Fibroblast of peridontal ligament (primary cell): Measurements from ENCODE around the gene NAALADL2.
"Not testable (repeated sequence)": the region's sequence is repeated elsewhere in the genome, so short reads cannot be mapped to it uniquely, and the experiment has no call there.

Experiments used
- DNase-seq: peaks from one replicate; pipeline ENCODE4 v3.0.0-alpha.2; 2010; ENCODE audit errors: extremely low read depth

Gene NAALADL2

DNA sequence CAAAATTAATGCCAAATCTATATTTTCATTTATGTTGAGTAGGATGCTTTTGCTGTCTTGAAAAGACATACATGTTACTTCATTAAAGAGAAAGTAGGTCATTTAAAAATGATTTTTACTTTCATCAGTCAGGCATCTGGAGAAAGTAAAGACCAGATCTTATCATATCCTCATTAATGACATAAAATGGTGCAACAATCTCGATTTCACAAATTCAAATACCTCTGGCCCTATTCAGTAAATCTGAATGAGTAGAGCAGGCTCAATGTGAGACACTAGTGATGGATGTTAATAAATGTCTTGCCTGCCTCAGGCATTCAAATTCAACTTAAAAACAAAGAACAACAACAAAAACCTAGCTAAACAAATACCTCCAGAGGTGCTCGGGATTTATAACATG lies 714.1 kb downstream of the NAALADL2 start:
- no peak for DNase-seq

DNA sequence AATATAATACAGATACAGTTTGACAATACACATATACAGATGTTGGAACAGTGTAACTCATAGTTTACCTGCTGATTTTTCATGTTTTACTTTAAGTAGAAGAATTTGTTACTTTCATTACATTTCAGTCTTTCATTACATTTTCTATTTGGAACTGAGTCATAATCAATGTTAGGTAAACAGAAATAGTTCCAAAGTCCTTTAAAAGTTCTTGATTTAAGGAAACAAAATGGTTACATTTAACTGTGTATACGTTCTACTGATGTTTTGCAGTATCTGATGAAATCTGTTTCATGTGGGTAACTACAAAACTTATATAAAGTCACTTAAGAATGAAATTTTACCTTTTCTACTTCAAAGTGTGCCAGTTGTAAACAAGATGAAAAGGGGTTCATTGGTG lies 721.2 kb downstream of the NAALADL2 start:
- no peak for DNase-seq

- peak; percentile 49 for DNase-seq
Observed at GRCh38 chr3:175585898-175586297, 726.8 kb downstream of the NAALADL2 start.

GRCh38 chr3:175590745-175591144 lies 731.6 kb downstream of the NAALADL2 start:
- no peak for DNase-seq

GRCh38 chr3:175591375-175591774 lies 732.2 kb downstream of the NAALADL2 start:
- DNase-seq: no peak

GRCh38 chr3:175593331-175593730 lies 734.2 kb downstream of the NAALADL2 start:
- DNase-seq: no peak

GRCh38 chr3:175598740-175599139 lies 739.6 kb downstream of the NAALADL2 start:
- no peak for DNase-seq

DNA sequence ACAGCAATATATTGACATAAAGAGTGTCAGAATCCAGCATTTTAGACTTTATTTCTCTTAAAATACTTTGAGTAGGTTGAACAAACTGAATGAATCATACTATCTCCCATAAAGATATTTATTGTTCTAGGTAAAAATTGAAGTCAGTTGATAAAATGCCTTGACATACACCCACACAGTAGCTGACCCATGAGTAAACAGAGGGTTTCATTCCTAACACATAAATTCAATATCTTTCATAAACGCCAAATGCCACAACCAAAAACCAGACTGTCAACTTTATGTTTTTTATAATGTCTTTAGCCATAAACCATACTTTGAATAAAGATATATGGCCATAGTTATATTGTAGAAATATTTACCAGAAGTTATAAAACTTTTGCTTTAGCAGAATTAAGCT lies 742.4 kb downstream of the NAALADL2 start:
- DNase-seq: no peak

DNA sequence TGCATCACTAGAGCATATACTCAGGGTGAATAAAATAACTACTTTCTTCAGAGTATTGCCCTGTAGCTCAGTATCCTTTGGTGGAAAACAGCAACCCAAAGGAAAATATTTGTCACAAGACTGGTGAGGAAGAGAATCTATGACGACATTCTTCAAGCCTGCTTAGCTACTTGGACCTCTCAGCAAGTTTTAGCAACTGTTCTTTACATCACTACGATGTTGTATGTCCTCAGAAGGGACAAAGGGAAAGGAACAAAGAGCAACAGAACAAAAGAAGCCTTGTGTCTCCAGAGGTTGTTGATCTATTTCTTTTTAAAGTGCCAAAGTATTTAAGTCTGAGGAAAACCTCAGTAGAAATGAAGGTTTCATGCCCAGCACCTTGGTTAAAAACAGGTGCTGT lies 746.7 kb downstream of the NAALADL2 start:
- DNase-seq: no peak

GRCh38 chr3:175606650-175607318 lies 747.6 kb downstream of the NAALADL2 start:
- DNase-seq: no peak

DNA sequence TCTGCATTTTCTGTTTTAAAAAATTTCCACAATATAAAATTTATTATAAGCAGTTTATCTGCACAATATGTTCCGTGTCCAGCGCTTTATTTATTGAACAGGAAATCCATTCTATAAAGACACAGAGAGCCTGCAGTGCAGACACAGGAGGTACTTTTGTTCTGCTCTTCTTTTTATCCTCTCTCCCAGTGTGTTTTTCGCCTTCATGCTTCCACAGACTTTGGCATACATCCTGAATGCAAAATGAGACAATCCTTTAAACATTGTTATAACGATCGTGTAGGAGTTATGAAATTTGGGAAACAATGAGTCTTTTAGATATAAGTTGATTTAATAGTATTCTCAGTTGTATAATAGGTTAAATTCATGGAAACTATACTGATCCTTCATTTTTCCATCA lies 749.2 kb downstream of the NAALADL2 start:
- DNase-seq: no peak

DNA sequence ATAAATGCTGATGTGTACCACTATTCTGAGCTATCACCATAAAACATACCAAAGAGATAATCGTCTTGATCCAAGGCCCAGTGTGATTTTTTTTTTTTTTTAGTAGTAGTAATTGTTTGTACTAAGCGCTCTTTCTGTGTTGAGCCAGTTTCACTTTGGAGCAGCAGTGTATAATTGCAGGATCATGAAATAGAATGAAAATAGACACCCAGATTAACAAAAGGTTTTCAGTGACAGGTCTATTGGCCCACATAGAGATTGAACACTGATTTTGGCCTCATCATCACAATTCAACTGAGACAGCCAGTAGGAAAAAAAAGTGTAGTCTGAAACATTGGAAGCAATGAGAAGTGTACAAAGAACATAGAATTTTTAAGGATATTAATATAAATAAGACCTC lies 749.8 kb downstream of the NAALADL2 start:
- DNase-seq: no peak

DNA sequence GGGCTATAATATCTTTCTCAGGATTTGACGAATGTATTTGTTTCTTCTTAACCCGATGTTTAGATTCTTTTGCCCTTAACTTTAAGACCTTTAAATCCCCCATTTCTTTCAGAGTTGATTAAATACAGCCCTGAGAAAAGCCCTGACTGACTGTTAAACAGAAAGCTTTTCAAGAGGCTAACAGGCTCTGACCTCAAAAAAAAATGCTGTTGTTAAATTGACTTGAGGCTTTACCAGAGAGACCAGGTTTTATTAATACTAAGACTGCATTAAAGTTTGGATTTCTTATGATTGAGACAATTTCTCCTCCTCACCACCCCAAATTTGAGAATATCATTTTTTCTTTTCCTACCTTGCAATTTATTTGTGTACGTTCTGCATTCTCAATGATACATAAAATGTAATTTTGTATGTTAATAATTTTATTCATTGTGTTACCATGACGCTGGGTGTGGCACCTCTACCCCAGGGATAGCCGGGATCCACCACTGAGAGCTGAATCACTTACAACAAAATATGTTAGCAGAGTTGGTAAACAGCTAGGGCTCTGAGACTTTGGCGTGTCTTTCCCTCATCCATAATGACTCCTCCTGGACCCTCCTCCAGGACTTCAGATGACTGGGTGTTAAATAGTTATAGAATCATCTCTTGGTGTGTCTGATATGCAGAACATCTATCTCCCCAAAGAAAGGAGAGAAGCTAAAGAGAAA lies 753.5 kb downstream of the NAALADL2 start:
- DNase-seq: no peak

DNA sequence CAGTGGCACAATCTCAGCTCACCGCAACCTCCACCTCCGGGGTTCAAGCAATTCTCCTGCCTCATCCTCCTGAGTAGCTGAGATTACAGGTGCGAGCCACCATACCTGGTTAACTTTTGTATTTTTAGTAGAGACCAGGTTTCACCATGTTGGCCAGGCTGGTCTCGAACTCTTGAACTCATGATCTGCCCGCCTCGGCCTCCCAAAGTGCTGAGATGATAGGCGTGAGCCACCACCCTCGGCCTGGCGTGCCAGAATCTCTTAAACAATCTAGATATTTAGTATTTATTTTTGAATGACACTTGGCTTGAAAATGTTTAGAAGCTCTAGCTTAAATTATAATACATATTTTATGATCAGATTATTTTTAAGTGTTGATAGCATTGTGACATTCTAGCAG lies 755.0 kb downstream of the NAALADL2 start:
- DNase-seq: not testable (repeated sequence)

DNA sequence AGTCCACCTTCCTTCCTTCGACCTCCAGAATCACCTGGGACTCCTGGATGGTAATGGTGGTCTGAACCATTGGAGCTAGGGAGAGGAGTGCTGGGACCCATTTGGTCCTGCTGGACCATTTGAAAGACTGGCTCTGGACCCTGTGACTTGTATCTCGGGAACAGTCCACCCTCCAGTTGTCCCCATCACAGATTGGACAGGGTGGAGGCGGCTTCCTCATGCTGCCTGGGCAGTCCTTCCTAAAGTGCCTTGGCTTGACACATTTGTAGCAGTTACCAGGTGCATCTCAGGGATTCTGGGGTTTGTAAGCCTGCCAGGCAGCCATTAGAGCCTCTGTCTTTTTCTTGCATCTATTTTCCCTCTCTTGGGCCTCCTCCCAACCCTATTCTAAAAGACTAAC lies 758.1 kb downstream of the NAALADL2 start:
- DNase-seq: no peak

- DNase-seq: peak; percentile 9
Observed at GRCh38 chr3:175619369-175619768, 760.2 kb downstream of the NAALADL2 start.

DNA sequence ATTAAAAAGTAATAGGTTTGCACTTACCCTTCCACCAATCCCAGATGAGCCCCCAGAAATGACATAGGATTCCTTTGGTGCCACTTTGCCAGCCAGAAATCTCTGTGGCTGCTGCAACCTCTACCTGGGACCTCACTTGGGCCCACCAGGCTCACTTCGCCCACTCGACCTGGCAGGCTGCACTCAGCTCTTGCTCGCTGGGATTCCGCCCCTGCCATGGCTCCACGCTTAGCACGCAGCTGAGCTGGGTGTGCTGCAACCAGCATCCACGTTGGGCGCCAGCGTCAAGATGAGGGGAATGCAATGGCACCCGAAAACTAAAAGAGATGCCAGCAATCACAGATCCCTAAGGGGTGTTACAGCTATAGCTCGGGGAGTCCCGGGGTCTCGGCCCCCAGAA lies 761.0 kb downstream of the NAALADL2 start:
- no peak for DNase-seq

- no peak for DNase-seq
Observed at GRCh38 chr3:175620532-175620931, 761.4 kb downstream of the NAALADL2 start.

- DNase-seq: no peak
Observed at GRCh38 chr3:175640958-175641357, 781.8 kb downstream of the NAALADL2 start.

DNA sequence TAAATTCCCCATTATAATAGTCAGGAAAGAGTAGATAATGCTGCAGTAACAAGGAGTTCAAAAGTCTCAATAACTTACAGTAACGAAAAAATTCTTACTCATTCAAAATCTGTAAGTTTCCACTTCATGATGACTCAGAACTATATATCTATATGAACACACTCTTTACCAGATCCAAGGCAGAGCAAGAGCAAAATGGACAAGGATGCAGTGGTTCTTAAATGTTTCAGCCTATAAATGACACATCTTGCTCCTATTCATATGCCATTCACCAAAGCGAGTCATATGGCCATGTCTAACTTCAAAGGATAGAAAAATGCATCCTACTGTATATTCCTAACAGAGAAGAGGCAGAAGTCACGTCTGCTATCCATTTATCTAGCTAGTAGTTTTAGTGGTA lies 787.7 kb downstream of the NAALADL2 start:
- no peak for DNase-seq

DNA sequence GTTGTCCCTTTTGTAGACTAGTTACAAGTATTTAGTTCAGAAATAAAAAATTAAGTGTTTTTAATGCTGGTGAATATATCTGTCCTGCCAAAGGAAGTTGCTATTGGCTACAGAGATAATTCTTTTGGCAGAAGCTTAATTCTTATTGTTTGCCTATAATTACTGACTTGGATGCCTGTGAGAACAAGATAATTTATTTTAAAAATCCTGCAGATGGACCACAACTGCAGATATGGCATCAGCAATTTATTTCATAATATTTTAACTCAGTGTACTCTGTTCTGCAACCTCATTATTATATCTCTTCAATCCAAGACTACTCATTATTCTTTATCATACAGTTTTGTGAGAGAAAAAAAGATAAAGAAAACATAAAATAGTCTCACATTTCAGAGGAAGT lies 789.8 kb downstream of the NAALADL2 start:
- DNase-seq: no peak

- DNase-seq: peak; percentile 60
Observed at GRCh38 chr3:175651716-175652115, 792.6 kb downstream of the NAALADL2 start.

DNA sequence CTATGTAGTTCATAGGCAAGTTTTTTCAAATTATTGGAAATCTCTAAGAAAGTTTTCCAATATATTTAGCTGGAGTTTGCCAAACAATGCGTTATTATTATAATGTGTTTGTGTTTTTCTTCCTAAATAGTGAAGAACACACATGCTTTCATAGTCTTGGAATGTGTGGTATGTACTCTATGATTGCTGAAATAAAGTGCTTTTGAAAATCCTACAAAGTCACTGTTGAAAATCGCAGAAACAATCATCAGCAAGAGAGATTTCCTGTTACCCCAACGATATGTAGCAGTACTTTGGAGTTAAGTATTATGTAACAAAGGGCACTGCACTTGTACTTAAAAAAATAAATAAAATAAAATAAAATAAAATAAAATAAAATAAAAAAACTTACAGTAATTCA lies 796.2 kb downstream of the NAALADL2 start:
- DNase-seq: peak; percentile 18

- no peak for DNase-seq
Observed at GRCh38 chr3:175656461-175656860, 797.3 kb downstream of the NAALADL2 start.
